Measurements from ENCODE around the gene DPP10. TPM values are rescaled to one million over a fixed set of nuclear protein-coding genes. Genes with fewer than 3 reads are reported as not detected.

The DPP10 gene
- total and polyA plus RNA-seq, 8 donors, result 0.68 to 8.2 (median 4.7) TPM

DNA sequence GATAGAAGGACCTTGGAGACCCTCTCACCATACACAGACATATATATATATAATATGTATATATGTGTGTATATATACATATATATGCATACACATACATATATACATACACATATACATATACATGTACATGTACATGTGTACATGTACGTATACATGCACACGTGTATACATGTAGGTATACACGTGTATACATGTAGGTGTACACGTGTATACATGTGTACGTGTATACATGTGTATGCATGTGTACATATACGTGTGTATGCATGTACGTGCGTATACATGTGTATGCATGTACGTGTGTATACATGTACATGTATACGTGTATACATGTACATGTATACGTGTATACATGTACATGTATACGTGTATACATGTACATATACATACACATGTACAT, 54.5 kb downstream of the DPP10 start:
- Histone ChIP-seq H3K27me3 (no peaks in the 10 kb centered on the region), H3K4me1 (no peaks in the 10 kb centered on the region), H3K27ac (no peak overlapping the region), H3K9me3 (no peaks in the 10 kb centered on the region), H3K4me3 (no peak overlapping the region), H3K36me3 (no peaks in the 10 kb centered on the region)
- no peak for ATAC-seq
- TF ChIP-seq, protein P1, sequence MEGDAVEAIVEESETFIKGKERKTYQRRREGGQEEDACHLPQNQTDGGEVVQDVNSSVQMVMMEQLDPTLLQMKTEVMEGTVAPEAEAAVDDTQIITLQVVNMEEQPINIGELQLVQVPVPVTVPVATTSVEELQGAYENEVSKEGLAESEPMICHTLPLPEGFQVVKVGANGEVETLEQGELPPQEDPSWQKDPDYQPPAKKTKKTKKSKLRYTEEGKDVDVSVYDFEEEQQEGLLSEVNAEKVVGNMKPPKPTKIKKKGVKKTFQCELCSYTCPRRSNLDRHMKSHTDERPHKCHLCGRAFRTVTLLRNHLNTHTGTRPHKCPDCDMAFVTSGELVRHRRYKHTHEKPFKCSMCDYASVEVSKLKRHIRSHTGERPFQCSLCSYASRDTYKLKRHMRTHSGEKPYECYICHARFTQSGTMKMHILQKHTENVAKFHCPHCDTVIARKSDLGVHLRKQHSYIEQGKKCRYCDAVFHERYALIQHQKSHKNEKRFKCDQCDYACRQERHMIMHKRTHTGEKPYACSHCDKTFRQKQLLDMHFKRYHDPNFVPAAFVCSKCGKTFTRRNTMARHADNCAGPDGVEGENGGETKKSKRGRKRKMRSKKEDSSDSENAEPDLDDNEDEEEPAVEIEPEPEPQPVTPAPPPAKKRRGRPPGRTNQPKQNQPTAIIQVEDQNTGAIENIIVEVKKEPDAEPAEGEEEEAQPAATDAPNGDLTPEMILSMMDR (IDR thresholded peaks at IDR 0.05), result no peak
- intact Hi-C loops (cut with DNase I), result no loop called here
- DNase-seq, result no peak

DNA sequence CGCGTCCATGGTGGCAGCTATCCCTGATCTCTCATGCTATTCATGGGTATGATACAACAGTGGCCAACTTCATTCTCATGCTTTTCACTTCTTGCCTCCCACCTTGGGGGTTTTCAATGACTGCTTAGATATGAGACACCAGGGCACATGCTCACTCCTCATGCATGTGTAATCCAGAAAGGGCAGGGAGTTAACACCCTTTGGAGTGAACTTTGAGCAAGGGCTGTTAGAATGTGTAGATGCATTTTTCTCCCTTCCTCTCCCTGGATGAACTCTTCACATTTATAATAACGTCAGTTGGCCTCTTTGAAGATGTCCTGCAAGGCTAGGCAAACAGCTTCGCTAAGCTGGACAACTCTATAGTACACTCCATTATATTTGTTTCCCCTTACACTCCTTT, 56.7 kb downstream of the DPP10 start:
- Histone ChIP-seq H3K27ac (no peak overlapping the region), H3K4me3 (no peak overlapping the region), H3K4me1 (no peaks in the 10 kb centered on the region), H3K36me3 (no peaks in the 10 kb centered on the region), H3K27me3 (no peaks in the 10 kb centered on the region), H3K9me3 (no peaks in the 10 kb centered on the region)
- TF ChIP-seq, protein P1 (IDR thresholded peaks at IDR 0.05), result no peak
- intact Hi-C loops (cut with DNase I), result no loop called here
- no peak for DNase-seq
- ATAC-seq, result no peak

DNA sequence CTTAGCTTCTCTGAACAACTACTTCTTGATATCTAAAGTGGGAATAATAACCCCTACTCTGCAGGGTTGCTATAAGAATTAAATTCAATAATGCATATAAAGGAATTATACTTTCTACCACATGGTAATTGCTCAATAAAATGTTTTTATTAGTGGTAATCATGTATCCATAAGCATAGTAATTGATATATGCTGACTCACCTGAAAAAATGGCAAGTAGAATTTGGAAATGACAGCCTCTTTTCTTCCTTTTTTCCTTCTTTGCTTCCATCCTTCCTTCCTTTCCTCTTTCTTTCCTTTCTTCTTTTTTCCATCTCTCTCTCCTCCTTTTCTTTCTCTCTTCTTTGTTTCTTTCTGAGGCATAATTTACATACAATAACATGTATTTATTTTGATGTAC, 65.3 kb downstream of the DPP10 start:
- intact Hi-C loops (cut with DNase I), result no loop called here

DNA sequence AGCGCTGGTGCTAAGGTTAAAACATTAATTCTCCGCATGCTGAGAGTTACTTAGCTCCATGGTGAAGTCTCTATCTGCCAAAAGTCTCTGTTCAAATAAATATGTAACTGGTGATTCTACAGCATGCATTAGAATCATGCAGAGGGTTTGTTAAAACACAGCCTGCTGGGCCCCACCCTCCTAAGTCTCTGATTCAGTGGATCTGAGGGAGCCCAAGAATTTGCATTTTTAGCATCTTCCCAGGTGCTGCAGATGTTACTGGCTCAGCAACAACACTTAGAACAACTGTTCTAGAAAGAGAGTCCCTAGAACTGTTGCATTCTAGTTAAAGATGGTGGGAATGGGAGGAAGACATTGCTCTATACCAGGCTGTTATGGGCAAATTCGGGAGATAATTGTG, 73.4 kb downstream of the DPP10 start:
- TF ChIP-seq, protein P1 (IDR thresholded peaks at IDR 0.05), result no peak
- Histone ChIP-seq H3K4me1 (no peaks in the 10 kb centered on the region), H3K9me3 (no peaks in the 10 kb centered on the region), H3K36me3 (no peaks in the 10 kb centered on the region), H3K4me3 (no peak overlapping the region), H3K27ac (no peak overlapping the region), H3K27me3 (no peaks in the 10 kb centered on the region)
- DNase-seq (no peak), ATAC-seq (no peak)
- intact Hi-C loops (cut with DNase I), result no loop called here

More for the DNA sequence above, 65.3 kb downstream of the DPP10 start:
- no peaks in the 10 kb centered on the region for H3K27me3 ChIP-seq
- H3K36me3 ChIP-seq, result no peaks in the 10 kb centered on the region
- DNase-seq (no peak), ATAC-seq (no peak)
- H3K27ac ChIP-seq, result no peak overlapping the region
- no peaks in the 10 kb centered on the region for H3K4me1 ChIP-seq
- H3K4me3 ChIP-seq, result no peak overlapping the region
- peaks cover 0 to 2% of the 10 kb centered on the region in 2 donors for H3K9me3 ChIP-seq
- TF ChIP-seq, protein P1 (IDR thresholded peaks at IDR 0.05), result no peak

DNA sequence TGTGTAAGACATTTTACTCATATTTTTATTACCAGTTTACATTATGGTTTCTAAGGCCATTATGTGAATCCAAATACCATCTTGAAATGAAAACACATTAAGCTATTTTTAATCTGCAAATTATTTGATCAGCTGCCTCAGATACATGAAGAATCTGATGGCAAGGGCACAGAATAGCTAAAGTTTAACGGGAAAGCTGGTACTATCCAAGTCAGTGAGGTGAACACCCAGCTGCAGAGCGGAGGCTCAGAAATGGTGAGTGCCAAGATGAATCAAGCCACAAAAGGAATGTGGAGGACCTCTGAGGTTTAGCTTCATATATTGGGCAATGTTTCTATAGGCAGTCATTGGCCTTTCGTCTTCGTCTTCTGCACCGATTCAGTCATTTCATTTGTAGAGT, 75.1 kb downstream of the DPP10 start:
- Histone ChIP-seq H3K9me3 (no peaks in the 10 kb centered on the region), H3K36me3 (no peaks in the 10 kb centered on the region), H3K4me3 (no peak overlapping the region), H3K4me1 (no peaks in the 10 kb centered on the region), H3K27me3 (no peaks in the 10 kb centered on the region), H3K27ac (no peak overlapping the region)
- TF ChIP-seq, protein P1 (IDR thresholded peaks at IDR 0.05), result no peak
- intact Hi-C loops (cut with DNase I), result no loop called here
- ATAC-seq (no peak), DNase-seq (no peak)

Data from left lung (tissue), 10 donors.